Transverse colon (tissue), 4 donors: ENCODE measurements around the gene FNDC5. TPM values are rescaled to one million over a fixed set of nuclear protein-coding genes. Genes with fewer than 3 reads are reported as not detected.

Experiments
- DNase-seq: peaks from one replicate; pipeline ENCODE4 v3.0.0-alpha.2; 2019
- H3K27ac ChIP-seq, 4 donors: fragments of 200-600 bp; sonication (generic); 2 replicates each; pipeline ENCODE4 v1.5.1; 2016 to 2018; ENCODE audit warnings: inconsistent platforms in 4 of 4
- H3K27me3 ChIP-seq: fragments of 200-600 bp; sonication (generic); 2 replicates; pipeline ENCODE4 v1.5.1; 2017; ENCODE audit warnings: inconsistent platforms
- H3K36me3 ChIP-seq, 4 donors: fragments of 200-600 bp; sonication (generic); 2 replicates each; pipeline ENCODE4 v1.5.1; 2017 to 2019; ENCODE audit warnings: inconsistent platforms in 4 of 4
- H3K4me1 ChIP-seq, 4 donors: fragments of 200-600 bp; sonication (generic); 2 replicates each; pipeline ENCODE4 v1.5.1; 2017 to 2020; ENCODE audit warnings: inconsistent platforms in 4 of 4
- H3K4me3 ChIP-seq, 4 donors: fragments of 200-600 bp; sonication (generic); 1 replicate in 1 of 4; 2 replicates in 3 of 4; pipeline versions ENCODE4 v1.5.1 to v1.6.1; 2017 to 2019; ENCODE audit warnings: inconsistent platforms in 4 of 4
- H3K9me3 ChIP-seq, 2 donors: fragments of 200-600 bp; sonication (generic); 2 replicates each; pipeline ENCODE4 v1.5.1; 2017 to 2019; ENCODE audit warnings: inconsistent platforms in 2 of 2
- CTCF ChIP-seq, 5 experiments: fragments of 200-600 bp in 3 of 5; fragments of 450-650 bp in 2 of 5; sonication (generic) in 3 of 5; IDR thresholded peaks; 1 replicate in 2 of 5; 2 replicates in 3 of 5; pipeline ENCODE4 v1.5.1; 2016 to 2017; ENCODE audit warnings: antibody characterized with exemption in 5 of 5, inconsistent platforms in 3 of 5, mild to moderate bottlenecking in 2 of 5, moderate library complexity in 1 of 5
- EP300 ChIP-seq: sonication (generic); formaldehyde crosslinking; IDR thresholded peaks from one replicate; pipeline ENCODE4 v1.6.1; 2017; ENCODE audit warnings: antibody characterized with exemption, low read depth
- POLR2A ChIP-seq: fragments of 450-650 bp; IDR thresholded peaks from one replicate; pipeline ENCODE4 v1.6.1; 2016; ENCODE audit warnings: antibody characterized with exemption, mild to moderate bottlenecking, moderate library complexity
- POLR2AphosphoS5 ChIP-seq, 3 donors: sonication (generic); formaldehyde crosslinking; IDR thresholded peaks; one replicate each; pipeline ENCODE4 v1.6.1; 2016; ENCODE audit warnings: antibody characterized with exemption in 3 of 3
- WGBS, 2 donors: methylation state at CpG; one replicate each; pipeline ENCODE4 v1.1.5; 2018; ENCODE audit warnings: low coverage in 1 of 2; 5-methylcytosine and 5-hydroxymethylcytosine counted together
- in situ Hi-C, 4 donors: fragments of 200-750 bp; cut with MboI; loops; one replicate each; pipeline versions ENCODE4 v1.15.0 to v1.15.1; 2017; ENCODE audit warnings: low sequenced_read_pairs in 3 of 4, low pct_ligation_motif_present in 1 of 4, low pct_unique_long_range_greater_than_20kb in 1 of 4
- intact Hi-C: fragments of 100-400 bp; cut with DNase I; formaldehyde crosslinking; loops from one replicate; pipeline ENCODE4 v1.15.1; 2023; ENCODE audit warnings: low total_unique reads
- total RNA-seq, 4 donors: library from RNA; depleted of rRNA; stranded (reverse); fragments of >200 nt; gene quantifications; one replicate each; pipeline ENCODE4 v1.1.0, GENCODE V29; 2016

The FNDC5 gene
- total RNA-seq, 4 donors from 2014 or later: 0.32 to 0.55 TPM; not detected in 2

GRCh38 chr1:32915766-32916706 lies 45.3 kb upstream of the FNDC5 start:
- Histone ChIP-seq H3K27ac (peak overlapping the region in 2 of 4 donors; percentile 14 to 38), H3K4me1 (peaks cover 3 to 26% (median 12%) of the 10 kb centered on the region in 4 donors), H3K4me3 (no peak overlapping the region), H3K27me3 (no peaks in the 10 kb centered on the region), H3K36me3 (no peaks in the 10 kb centered on the region), H3K9me3 (no peaks in the 10 kb centered on the region)
- TF ChIP-seq POLR2AphosphoS5 (IDR thresholded peaks at IDR 0.05) (no peak), EP300 (no peak), CTCF (IDR thresholded peaks at IDR 0.05) (no peak), POLR2A (no peak)
- in situ Hi-C loops (no loop called here), intact Hi-C loops (no loop called here)
- WGBS, 2 donors: 91 to 92% methylated on average over 12 of the region's 12 CpGs
- no peak for DNase-seq

GRCh38 chr1:32910319-32910718 lies 39.6 kb upstream of the FNDC5 start:
- Histone ChIP-seq H3K4me1 (peaks cover 0 to 27% (median 14%) of the 10 kb centered on the region in 4 donors), H3K36me3 (no peaks in the 10 kb centered on the region), H3K27me3 (no peaks in the 10 kb centered on the region), H3K9me3 (no peaks in the 10 kb centered on the region), H3K4me3 (no peak overlapping the region), H3K27ac (no peak overlapping the region)
- DNase-seq: no peak
- intact Hi-C loops: no loop called here
- WGBS, 2 donors: 96 to 100% methylated on average over 4 to 5 of the region's 5 CpGs
- in situ Hi-C loops: no loop called here
- TF ChIP-seq POLR2AphosphoS5 (IDR thresholded peaks at IDR 0.05) (no peak), POLR2A (no peak), EP300 (no peak), CTCF (IDR thresholded peaks at IDR 0.05) (no peak)

- H3K27ac ChIP-seq: peak overlapping the region; percentile 46 to 92 (median 88)
- WGBS, 2 donors: 18 to 36% methylated on average over 1 to 4 of the region's 4 CpGs
- intact Hi-C loops: no loop called here
These were observed 36.7 kb upstream of the FNDC5 start for GRCh38 chr1:32907435-32907834.

More at GRCh38 chr1:32907435-32907834, 36.7 kb upstream of the FNDC5 start:
- Histone ChIP-seq H3K4me1 (peaks cover 0 to 40% (median 20%) of the 10 kb centered on the region in 4 donors), H3K9me3 (no peaks in the 10 kb centered on the region), H3K36me3 (no peaks in the 10 kb centered on the region), H3K4me3 (no peak overlapping the region), H3K27me3 (no peaks in the 10 kb centered on the region)
- no peak for DNase-seq
- in situ Hi-C loops: no loop called here
- no peak for TF ChIP-seq EP300
- TF ChIP-seq POLR2A: no peak
- TF ChIP-seq CTCF (IDR thresholded peaks at IDR 0.05): no peak
- TF ChIP-seq POLR2AphosphoS5 (IDR thresholded peaks at IDR 0.05): no peak
